Muscle layer of colon (tissue), 2 donors: Measurements from ENCODE around the gene PUM2.
A peak's percentile ranks its signal among the peaks of the same experiment; 100 is the strongest.

Source experiments
- H3K27ac ChIP-seq: one replicate; pipeline ENCODE4 v1.7.0; 2013; ENCODE audit warnings: low read depth, mild to moderate bottlenecking, low read length, moderate library complexity
- H3K27me3 ChIP-seq, 2 donors: one replicate each; pipeline ENCODE4 v1.7.0; 2013; ENCODE audit warnings: low read length in 2 of 2, mild to moderate bottlenecking in 2 of 2; ENCODE audit not compliant: insufficient read depth in 2 of 2, control insufficient read depth in 1 of 2
- H3K36me3 ChIP-seq: one replicate; pipeline ENCODE4 v1.7.0; 2013; ENCODE audit warnings: mild to moderate bottlenecking, low read length; ENCODE audit not compliant: insufficient read depth
- H3K4me1 ChIP-seq: one replicate; pipeline ENCODE4 v1.7.0; 2013; ENCODE audit warnings: mild to moderate bottlenecking, low read length; ENCODE audit not compliant: insufficient read depth
- H3K4me3 ChIP-seq, 2 donors: one replicate each; pipeline ENCODE4 v1.7.0; 2013; ENCODE audit warnings: low read length in 2 of 2, low read depth in 1 of 2, mild to moderate bottlenecking in 1 of 2, moderate library complexity in 1 of 2
- H3K9ac ChIP-seq: one replicate; pipeline ENCODE4 v1.7.0; 2013; ENCODE audit warnings: low read length
- H3K9me3 ChIP-seq: one replicate; pipeline ENCODE4 v1.7.0; 2013; ENCODE audit warnings: mild to moderate bottlenecking, low read length
- donor health status: abdominal sarcoma.
- donor health status: Adenocarcinoma of cecum.

PUM2 gene

GRCh38 chr2:20350753-20351554, at the start of gene PUM2:
Gene PUM2 (minus strand): TSS chr2:20350844. CDS start chr2:20327360, 23,484 bp downstream.
- Histone ChIP-seq H3K9me3 (no peaks in the 10 kb centered on the region), H3K27ac (peak within 1 kb of the TSS; percentile 96), H3K4me1 (peaks cover 45% of the 10 kb centered on the region), H3K36me3 (no peaks in the 10 kb centered on the region), H3K9ac (peak within 1 kb of the TSS; percentile 62), H3K4me3 (peak within 1 kb of the TSS; percentile 85 to 93), H3K27me3 (no peaks in the 10 kb centered on the region)

- Histone ChIP-seq H3K36me3 (no peaks in the 10 kb centered on the region), H3K27me3 (no peaks in the 10 kb centered on the region), H3K9ac (no peak overlapping the region), H3K9me3 (no peaks in the 10 kb centered on the region), H3K27ac (no peak overlapping the region), H3K4me1 (peaks cover 7% of the 10 kb centered on the region), H3K4me3 (no peak overlapping the region)
Measured at GRCh38 chr2:20400306-20400705, 49.7 kb upstream of the PUM2 start.

GRCh38 chr2:20398956-20399567, 48.4 kb upstream of the PUM2 start:
- Histone ChIP-seq H3K4me3 (no peak overlapping the region), H3K9me3 (no peaks in the 10 kb centered on the region), H3K36me3 (no peaks in the 10 kb centered on the region), H3K9ac (no peak overlapping the region), H3K27me3 (no peaks in the 10 kb centered on the region), H3K4me1 (peaks cover 7% of the 10 kb centered on the region), H3K27ac (no peak overlapping the region)

- H3K27me3 ChIP-seq, result no peaks in the 10 kb centered on the region
- no peaks in the 10 kb centered on the region for H3K9me3 ChIP-seq
- no peak overlapping the region for H3K27ac ChIP-seq
Measured at GRCh38 chr2:20397811-20398447, 47.3 kb upstream of the PUM2 start.

GRCh38 chr2:20396356-20397000, 45.8 kb upstream of the PUM2 start:
- Histone ChIP-seq H3K27me3 (no peaks in the 10 kb centered on the region), H3K4me1 (no peaks in the 10 kb centered on the region), H3K36me3 (no peaks in the 10 kb centered on the region), H3K4me3 (no peak overlapping the region), H3K9ac (no peak overlapping the region), H3K27ac (no peak overlapping the region), H3K9me3 (no peaks in the 10 kb centered on the region)

More at GRCh38 chr2:20397811-20398447, 47.3 kb upstream of the PUM2 start:
- Histone ChIP-seq H3K4me1 (no peaks in the 10 kb centered on the region), H3K36me3 (no peaks in the 10 kb centered on the region), H3K4me3 (no peak overlapping the region), H3K9ac (no peak overlapping the region)

GRCh38 chr2:20393986-20394385, 43.3 kb upstream of the PUM2 start:
- Histone ChIP-seq H3K27ac (no peak overlapping the region), H3K4me1 (no peaks in the 10 kb centered on the region), H3K9ac (no peak overlapping the region), H3K27me3 (no peaks in the 10 kb centered on the region), H3K36me3 (no peaks in the 10 kb centered on the region), H3K4me3 (no peak overlapping the region), H3K9me3 (no peaks in the 10 kb centered on the region)

GRCh38 chr2:20391951-20392699, 41.5 kb upstream of the PUM2 start:
- Histone ChIP-seq H3K27ac (no peak overlapping the region), H3K27me3 (no peaks in the 10 kb centered on the region), H3K36me3 (no peaks in the 10 kb centered on the region), H3K4me1 (no peaks in the 10 kb centered on the region), H3K9me3 (no peaks in the 10 kb centered on the region), H3K9ac (no peak overlapping the region), H3K4me3 (no peak overlapping the region)

- Histone ChIP-seq H3K27ac (no peak overlapping the region), H3K9ac (no peak overlapping the region), H3K4me1 (no peaks in the 10 kb centered on the region), H3K4me3 (no peak overlapping the region), H3K9me3 (no peaks in the 10 kb centered on the region), H3K36me3 (no peaks in the 10 kb centered on the region), H3K27me3 (no peaks in the 10 kb centered on the region)
Measured at GRCh38 chr2:20390524-20391123, 40.0 kb upstream of the PUM2 start.

- H3K27ac ChIP-seq, result no peak overlapping the region
- H3K9me3 ChIP-seq, result no peaks in the 10 kb centered on the region
- H3K4me1 ChIP-seq, result peaks cover 9% of the 10 kb centered on the region
- H3K4me3 ChIP-seq, result no peak overlapping the region
- no peaks in the 10 kb centered on the region for H3K36me3 ChIP-seq
- H3K27me3 ChIP-seq, result no peaks in the 10 kb centered on the region
- H3K9ac ChIP-seq, result no peak overlapping the region
Measured at GRCh38 chr2:20384953-20385352, 34.3 kb upstream of the PUM2 start.

GRCh38 chr2:20382965-20383810, 32.5 kb upstream of the PUM2 start:
- Histone ChIP-seq H3K27me3 (no peaks in the 10 kb centered on the region), H3K9me3 (no peaks in the 10 kb centered on the region), H3K27ac (no peak overlapping the region), H3K9ac (no peak overlapping the region), H3K4me1 (peaks cover 22% of the 10 kb centered on the region), H3K4me3 (no peak overlapping the region), H3K36me3 (no peaks in the 10 kb centered on the region)
